ENCODE data around the gene PRSS16. TPM values are rescaled to one million over a fixed set of nuclear protein-coding genes. Genes with fewer than 3 reads are reported as not detected.
"Not testable (repeated sequence)": the region's sequence is repeated elsewhere in the genome, so short reads cannot be mapped to it uniquely, and the experiment has no call there.

Gene PRSS16
- polyA plus RNA-seq, 1 donor: not detected

- no peak for DNase-seq
Observed at GRCh38 chr6:27242589-27243265, 4.8 kb upstream of the PRSS16 start.

GRCh38 chr6:27248783-27249182 lies 1.3 kb downstream of the PRSS16 start:
- DNase-seq: no peak

- DNase-seq: no peak
Observed at GRCh38 chr6:27250277-27251111, 3.0 kb downstream of the PRSS16 start.

- no peak for DNase-seq
Observed at GRCh38 chr6:27251112-27251605, 3.7 kb downstream of the PRSS16 start.

- DNase-seq: peak; percentile 26
Observed at GRCh38 chr6:27251606-27252251, 4.2 kb downstream of the PRSS16 start.

GRCh38 chr6:27254566-27254965 lies 7.1 kb downstream of the PRSS16 start:
- no peak for DNase-seq

- no peak for DNase-seq
Observed at GRCh38 chr6:27255866-27256265, 8.4 kb downstream of the PRSS16 start.

- DNase-seq: no peak
Observed at GRCh38 chr6:27260369-27260768, 12.9 kb downstream of the PRSS16 start.

- DNase-seq: no peak
Observed at GRCh38 chr6:27260836-27261375, 13.4 kb downstream of the PRSS16 start.

GRCh38 chr6:27263886-27264285 lies 16.4 kb downstream of the PRSS16 start:
- DNase-seq: no peak

- DNase-seq: not testable (repeated sequence)
Observed at GRCh38 chr6:27267003-27267402, 19.5 kb downstream of the PRSS16 start.

- no peak for DNase-seq
Observed at GRCh38 chr6:27267857-27268434, 20.4 kb downstream of the PRSS16 start.

- no peak for DNase-seq
Observed at GRCh38 chr6:27268803-27269202, 21.3 kb downstream of the PRSS16 start.

- no peak for DNase-seq
Observed at GRCh38 chr6:27273783-27274182, 26.3 kb downstream of the PRSS16 start.

- no peak for DNase-seq
Observed at GRCh38 chr6:27275025-27275956, 27.8 kb downstream of the PRSS16 start.

- no peak for DNase-seq
Observed at GRCh38 chr6:27279513-27280063, 32.1 kb downstream of the PRSS16 start.

- no peak for DNase-seq
Observed at GRCh38 chr6:27280064-27280539, 32.6 kb downstream of the PRSS16 start.

- no peak for DNase-seq
Observed at GRCh38 chr6:27280540-27281000, 33.1 kb downstream of the PRSS16 start.

GRCh38 chr6:27281105-27281539 lies 33.6 kb downstream of the PRSS16 start:
- DNase-seq: no peak

- no peak for DNase-seq
Observed at GRCh38 chr6:27281569-27281968, 34.1 kb downstream of the PRSS16 start.

GRCh38 chr6:27283279-27283678 lies 35.8 kb downstream of the PRSS16 start:
- no peak for DNase-seq
